Prostate gland (tissue), 2 donors: Measurements from ENCODE around the gene DRC3. TPM values are rescaled to one million over a fixed set of nuclear protein-coding genes. Genes with fewer than 3 reads are reported as not detected.

Experiments
- DNase-seq: peaks from one replicate; pipeline ENCODE4 v3.0.0-alpha.2; 2019; ENCODE audit warnings: low spot score
- H3K27ac ChIP-seq, 2 donors: fragments of 200-600 bp; sonication (generic); 2 replicates each; pipeline ENCODE4 v1.5.1; 2017 to 2019
- H3K27me3 ChIP-seq: fragments of 200-600 bp; sonication (generic); replicated peaks from 2 replicates; pipeline ENCODE4 v1.5.1; 2019; ENCODE audit not compliant: insufficient read depth
- H3K36me3 ChIP-seq, 2 donors: fragments of 200-600 bp; sonication (generic); 1 replicate in 1 of 2; 2 replicates in 1 of 2; pipeline versions ENCODE4 v1.5.1 to v1.8.1; 2017 to 2019
- H3K4me1 ChIP-seq: fragments of 200-600 bp; sonication (generic); replicated peaks from 2 replicates; pipeline ENCODE4 v1.5.1; 2019
- H3K4me3 ChIP-seq, 2 donors: fragments of 200-600 bp; sonication (generic); 2 replicates each; pipeline ENCODE4 v1.5.1; 2017 to 2019
- H3K9me3 ChIP-seq: fragments of 200-600 bp; sonication (generic); 2 replicates; pipeline ENCODE4 v1.5.1; 2017
- POLR2A ChIP-seq: fragments of 450-650 bp; IDR thresholded peaks from one replicate; pipeline ENCODE4 v1.6.1; 2016; ENCODE audit warnings: antibody characterized with exemption, mild to moderate bottlenecking
- POLR2AphosphoS5 ChIP-seq: sonication (generic); formaldehyde crosslinking; IDR thresholded peaks from one replicate; pipeline ENCODE4 v1.6.1; 2017; ENCODE audit warnings: antibody characterized with exemption
- WGBS: methylation state at CpG from one replicate; pipeline ENCODE4 v1.1.5; 2018; 5-methylcytosine and 5-hydroxymethylcytosine counted together
- intact Hi-C: fragments of 100-400 bp; cut with DNase I; formaldehyde crosslinking; loops from one replicate; pipeline ENCODE4 v1.14.2; 2022
- total RNA-seq, 2 donors: library from RNA; depleted of rRNA; stranded (reverse); fragments of >200 nt; gene quantifications; one replicate each; pipeline ENCODE4 v1.1.0, GENCODE V29; 2016
- TF ChIP-seq, protein P1 (sequence below), 4 experiments: fragments of 200-600 bp in 2 of 4; fragments of 450-650 bp in 2 of 4; sonication (generic) in 2 of 4; IDR thresholded peaks; 1 replicate in 3 of 4; 2 replicates in 1 of 4; pipeline ENCODE4 v1.5.1; 2016 to 2019; ENCODE audit warnings: antibody characterized with exemption in 4 of 4, mild to moderate bottlenecking in 2 of 4, moderate library complexity in 2 of 4

The DRC3 gene
- total RNA-seq, 2 donors from 2014 or later, result 4.5 to 10.0 TPM

DNA sequence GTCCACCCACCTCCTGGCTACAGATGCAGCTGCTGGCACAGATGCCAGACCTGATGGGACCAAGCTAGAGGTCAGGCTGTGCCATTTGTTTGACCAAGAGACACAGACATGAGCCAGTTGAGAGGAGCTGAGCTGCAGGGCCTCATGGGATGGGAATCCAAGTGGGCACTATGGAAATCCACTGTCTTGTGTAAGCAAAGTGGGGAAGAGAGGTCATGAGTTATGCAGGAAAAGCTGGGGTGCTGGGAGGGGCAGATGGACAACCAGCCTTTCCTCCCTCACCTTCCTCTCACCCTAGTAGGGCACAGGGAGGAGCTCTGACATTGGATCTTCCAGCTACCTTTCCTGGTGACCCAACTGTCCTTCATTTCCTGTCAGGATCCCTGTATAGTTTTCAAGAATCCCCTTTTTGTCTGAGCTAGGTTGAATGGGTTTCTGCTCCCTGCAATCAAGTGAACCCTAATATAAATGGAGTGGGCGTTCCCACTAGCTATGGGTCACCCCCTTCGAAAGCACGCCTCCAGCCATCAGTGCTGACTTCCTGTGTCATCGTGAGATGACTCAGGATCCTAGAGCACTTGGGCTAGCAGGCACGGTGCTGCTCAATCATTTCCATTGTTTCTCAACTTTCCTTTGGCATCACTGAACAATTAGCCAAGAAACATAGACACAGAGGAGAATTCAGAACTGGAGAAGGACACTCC is 52.7 kb downstream of the DRC3 start:
- Histone ChIP-seq H3K4me3 (no peak overlapping the region), H3K9me3 (no peaks in the 10 kb centered on the region), H3K36me3 (no peaks in the 10 kb centered on the region), H3K27me3 (no peaks in the 10 kb centered on the region), H3K27ac (no peak overlapping the region), H3K4me1 (no peaks in the 10 kb centered on the region)
- 83% methylated on average over 5 of the region's 5 CpGs for WGBS
- intact Hi-C loops, result no loop called here
- TF ChIP-seq POLR2A, result no peak
- TF ChIP-seq POLR2AphosphoS5, result no peak
- TF ChIP-seq, protein P1, sequence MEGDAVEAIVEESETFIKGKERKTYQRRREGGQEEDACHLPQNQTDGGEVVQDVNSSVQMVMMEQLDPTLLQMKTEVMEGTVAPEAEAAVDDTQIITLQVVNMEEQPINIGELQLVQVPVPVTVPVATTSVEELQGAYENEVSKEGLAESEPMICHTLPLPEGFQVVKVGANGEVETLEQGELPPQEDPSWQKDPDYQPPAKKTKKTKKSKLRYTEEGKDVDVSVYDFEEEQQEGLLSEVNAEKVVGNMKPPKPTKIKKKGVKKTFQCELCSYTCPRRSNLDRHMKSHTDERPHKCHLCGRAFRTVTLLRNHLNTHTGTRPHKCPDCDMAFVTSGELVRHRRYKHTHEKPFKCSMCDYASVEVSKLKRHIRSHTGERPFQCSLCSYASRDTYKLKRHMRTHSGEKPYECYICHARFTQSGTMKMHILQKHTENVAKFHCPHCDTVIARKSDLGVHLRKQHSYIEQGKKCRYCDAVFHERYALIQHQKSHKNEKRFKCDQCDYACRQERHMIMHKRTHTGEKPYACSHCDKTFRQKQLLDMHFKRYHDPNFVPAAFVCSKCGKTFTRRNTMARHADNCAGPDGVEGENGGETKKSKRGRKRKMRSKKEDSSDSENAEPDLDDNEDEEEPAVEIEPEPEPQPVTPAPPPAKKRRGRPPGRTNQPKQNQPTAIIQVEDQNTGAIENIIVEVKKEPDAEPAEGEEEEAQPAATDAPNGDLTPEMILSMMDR (IDR thresholded peaks at IDR 0.05), result no peak
- DNase-seq, result no peak

DNA sequence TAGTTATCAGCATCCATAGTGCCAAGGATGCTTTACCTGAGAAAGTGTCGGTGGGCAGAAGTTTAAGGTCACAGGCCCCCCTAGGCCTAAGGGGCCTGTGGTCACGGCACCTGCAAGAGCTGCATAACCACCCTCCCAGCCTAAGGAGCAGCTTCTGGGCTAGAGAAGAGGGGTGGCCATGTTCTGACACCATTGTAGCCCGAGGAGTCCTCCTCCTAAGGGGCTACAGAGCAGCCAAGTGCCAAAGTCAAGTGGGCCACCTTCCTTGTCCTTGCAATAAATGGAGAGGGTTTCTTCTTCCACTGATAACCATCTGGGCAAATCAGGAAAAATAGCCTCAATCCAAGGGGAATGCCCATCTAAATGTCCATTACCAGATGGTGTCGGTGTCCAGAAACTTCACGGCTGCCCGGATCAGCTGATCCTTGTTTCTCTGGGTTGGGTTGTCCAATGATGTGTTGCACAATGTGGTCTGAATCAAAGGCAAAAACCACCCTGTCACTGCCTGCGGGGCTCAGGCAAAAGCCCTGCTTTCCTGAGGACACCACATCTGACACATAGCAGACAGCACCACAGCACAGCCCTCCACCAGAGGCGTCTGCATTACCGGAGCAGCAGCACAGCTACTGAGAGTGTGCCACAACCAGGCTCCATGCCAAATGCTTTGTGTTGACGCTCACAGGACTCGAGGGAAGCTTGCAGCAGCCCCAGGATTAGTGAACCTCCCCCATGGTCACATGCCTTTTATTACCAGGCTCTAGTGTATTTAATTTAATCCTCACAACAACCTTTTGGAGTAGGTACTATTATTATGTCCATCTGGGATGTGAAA is 53.5 kb downstream of the DRC3 start:
- intact Hi-C loops, result no loop called here
- no peak overlapping the region for H3K27ac ChIP-seq
- no peak overlapping the region for H3K4me3 ChIP-seq
- no peak for DNase-seq
- no peaks in the 10 kb centered on the region for H3K4me1 ChIP-seq
- no peaks in the 10 kb centered on the region for H3K9me3 ChIP-seq
- WGBS, result 78% methylated on average over 11 of the region's 11 CpGs
- H3K27me3 ChIP-seq, result no peaks in the 10 kb centered on the region
- TF ChIP-seq POLR2A, result no peak
- no peak for TF ChIP-seq POLR2AphosphoS5
- H3K36me3 ChIP-seq, result no peaks in the 10 kb centered on the region

DNA sequence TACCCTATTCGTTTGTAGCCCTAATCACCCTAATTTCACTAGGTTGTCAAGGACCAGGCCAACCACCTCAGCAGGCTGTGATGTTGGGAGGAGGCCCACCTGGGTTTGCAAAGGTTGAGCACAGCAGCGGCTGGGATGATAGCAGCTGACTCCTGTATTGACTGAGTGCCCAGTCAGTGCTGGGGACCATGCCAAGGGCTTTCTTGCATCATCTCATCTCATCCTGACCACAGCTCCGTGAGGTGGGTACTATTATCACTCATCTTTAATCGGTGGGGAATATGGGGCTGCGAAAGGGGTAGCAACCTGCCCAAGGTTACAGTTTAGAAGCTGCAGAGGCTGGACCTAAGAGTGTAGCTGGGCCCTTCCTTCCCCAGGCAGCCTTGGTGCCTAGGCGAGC is 54.6 kb downstream of the DRC3 start:
- intact Hi-C loops, result no loop called here
- Histone ChIP-seq H3K27ac (no peak overlapping the region), H3K4me1 (no peaks in the 10 kb centered on the region), H3K27me3 (no peaks in the 10 kb centered on the region), H3K9me3 (no peaks in the 10 kb centered on the region), H3K36me3 (no peaks in the 10 kb centered on the region), H3K4me3 (no peak overlapping the region)
- WGBS, result 82% methylated on average over 6 of the region's 6 CpGs
- DNase-seq, result no peak
- TF ChIP-seq, protein P1 (IDR thresholded peaks at IDR 0.05), result no peak
- no peak for TF ChIP-seq POLR2AphosphoS5
- TF ChIP-seq POLR2A, result no peak

DNA sequence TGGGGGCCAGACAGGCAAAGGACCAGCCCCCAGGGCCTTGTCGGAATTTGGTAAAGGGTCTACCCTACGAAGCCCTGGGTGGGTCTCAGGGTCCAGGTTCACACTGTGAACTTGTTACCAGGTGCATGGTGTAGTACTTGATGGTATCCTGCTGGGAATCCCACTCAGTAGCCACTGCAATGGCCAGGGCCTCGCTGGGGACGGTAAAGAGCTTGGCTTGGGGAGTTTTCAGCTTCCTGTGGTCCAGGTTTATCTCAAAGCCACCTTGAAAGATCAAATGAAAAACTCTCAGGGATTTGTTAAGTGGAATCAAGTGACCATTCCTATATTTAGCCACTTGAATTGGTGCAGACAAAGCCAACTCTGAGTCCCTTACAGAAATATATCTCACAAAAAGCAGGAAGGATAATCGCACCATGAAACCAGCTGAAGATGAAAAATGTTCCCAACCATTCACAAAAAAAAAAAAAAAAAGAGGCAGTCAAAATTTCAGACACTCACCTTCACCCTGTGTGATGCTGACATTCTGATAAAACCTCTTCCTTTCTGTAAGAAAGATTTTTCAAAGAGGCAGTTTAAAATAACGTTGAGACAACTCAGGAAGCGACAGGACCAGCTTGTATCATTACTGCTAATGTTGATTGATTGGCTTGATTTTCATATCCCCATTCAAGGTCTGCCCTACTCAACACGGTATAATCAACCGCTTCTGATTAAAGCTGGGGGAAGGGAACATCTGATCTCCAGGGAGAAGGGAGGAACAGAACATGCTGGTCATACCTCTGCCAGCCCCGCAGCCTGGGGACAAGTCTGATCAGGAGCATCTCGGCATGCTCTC is 55.7 kb downstream of the DRC3 start:
- intact Hi-C loops, result no loop called here
- H3K4me3 ChIP-seq, result no peak overlapping the region
- WGBS, result 64% methylated on average over 11 of the region's 11 CpGs
- H3K36me3 ChIP-seq, result no peaks in the 10 kb centered on the region
- H3K27ac ChIP-seq, result no peak overlapping the region
- no peaks in the 10 kb centered on the region for H3K9me3 ChIP-seq
- H3K27me3 ChIP-seq, result no peaks in the 10 kb centered on the region
- TF ChIP-seq POLR2AphosphoS5, result no peak
- TF ChIP-seq POLR2A, result no peak
- TF ChIP-seq, protein P1 (IDR thresholded peaks at IDR 0.05), result no peak
- no peak for DNase-seq
- H3K4me1 ChIP-seq, result no peaks in the 10 kb centered on the region

DNA sequence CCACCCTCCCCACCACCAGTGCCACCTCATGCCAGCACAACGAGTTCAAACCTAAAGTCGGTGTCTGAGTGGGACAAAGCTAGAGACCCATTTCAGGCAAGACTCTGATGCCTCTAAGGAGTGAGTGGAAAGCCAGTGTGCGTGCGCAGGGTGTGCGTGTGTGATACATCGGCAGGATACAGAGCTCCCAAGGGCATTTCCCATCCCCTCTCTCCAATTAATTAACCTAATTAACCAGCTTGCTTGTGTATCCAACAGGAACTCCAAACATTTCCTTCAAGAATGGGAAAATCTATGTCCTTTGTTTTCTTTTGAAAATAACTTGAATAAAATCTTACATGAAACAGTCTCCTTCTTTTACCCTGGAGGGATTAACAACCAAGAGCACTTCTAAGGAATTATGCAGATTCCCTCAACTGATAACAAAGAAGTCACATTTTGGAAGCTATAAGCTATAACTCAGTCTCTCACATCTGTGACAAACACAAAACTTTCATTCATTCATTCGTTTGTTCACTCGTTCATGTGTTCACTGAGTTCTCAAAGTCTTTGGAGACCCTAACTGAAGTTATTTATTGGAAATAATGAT is 56.4 kb downstream of the DRC3 start:
- H3K4me1 ChIP-seq, result no peaks in the 10 kb centered on the region
- no peak overlapping the region for H3K27ac ChIP-seq
- TF ChIP-seq POLR2A (no peak), POLR2AphosphoS5 (no peak)
- TF ChIP-seq, protein P1 (IDR thresholded peaks at IDR 0.05), result no peak
- DNase-seq, result no peak
- WGBS, result 73% methylated on average over 8 of the region's 8 CpGs
- H3K27me3 ChIP-seq, result no peaks in the 10 kb centered on the region
- H3K9me3 ChIP-seq, result no peaks in the 10 kb centered on the region
- no peaks in the 10 kb centered on the region for H3K36me3 ChIP-seq
- intact Hi-C loops, result no loop called here
- H3K4me3 ChIP-seq, result no peak overlapping the region
